Caki2 (cell line): ENCODE results near the gene EEIG1. TPM values are rescaled to one million over a fixed set of nuclear protein-coding genes. Genes with fewer than 3 reads are reported as not detected.

Source experiments
- DNase-seq: peaks from one replicate; pipeline ENCODE4 v3.0.0-alpha.2; 2015; ENCODE audit warnings: low read depth
- in situ Hi-C: cut with HindIII; loops from 2 replicates; pipeline ENCODE4 v1.10.0; 2016; ENCODE audit warnings: low sequenced_read_pairs, low pct_unique_long_range_greater_than_20kb, mixed read lengths
- total RNA-seq: library from RNA; depleted of rRNA; stranded (reverse); fragments of >200 nt; shearing (Covaris generic); gene quantifications from 2 replicates; pipeline ENCODE4 v1.2.3, GENCODE V29; 2014; ENCODE audit warnings: low replicate concordance

EEIG1 gene
- total RNA-seq, 1 experiment from 2014 or later, result 140 TPM

DNA sequence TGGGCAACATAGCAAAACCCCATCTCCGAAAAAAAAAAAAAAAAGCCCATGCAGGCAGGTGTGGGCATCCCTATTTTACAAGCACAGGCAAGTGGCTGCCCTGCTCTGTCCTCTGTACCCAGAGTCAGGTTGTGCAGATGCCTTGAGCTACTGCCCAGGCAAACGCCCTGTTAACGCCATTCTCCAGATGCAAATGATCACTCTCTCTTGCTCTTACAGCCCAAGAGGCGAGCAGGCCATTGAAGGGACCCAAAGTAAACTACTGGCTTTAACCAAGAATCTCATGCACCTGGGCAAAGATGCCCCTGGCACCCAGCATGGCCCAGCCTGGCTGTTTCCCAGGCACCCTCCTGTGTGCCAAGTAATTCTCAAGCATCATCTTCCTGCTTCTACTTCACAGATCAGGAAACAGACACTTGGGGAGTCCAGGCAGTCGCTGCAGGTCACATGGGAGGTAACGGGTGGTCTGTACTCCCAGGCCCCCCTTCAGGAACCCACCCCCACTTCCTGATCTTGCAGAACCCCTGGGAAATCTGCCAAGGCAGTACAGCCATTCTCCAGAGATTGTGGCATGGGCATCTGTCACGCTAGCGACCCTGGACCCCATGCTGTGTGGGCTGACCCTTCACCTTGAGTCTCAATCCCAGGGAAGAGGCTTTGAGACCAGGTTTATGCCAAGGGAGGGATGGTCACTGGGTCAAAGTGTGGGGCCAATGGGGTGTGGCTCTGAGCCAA is 14.2 kb downstream of the EEIG1 start:
- DNase-seq, result no peak
- in situ Hi-C loops, result no loop called here

DNA sequence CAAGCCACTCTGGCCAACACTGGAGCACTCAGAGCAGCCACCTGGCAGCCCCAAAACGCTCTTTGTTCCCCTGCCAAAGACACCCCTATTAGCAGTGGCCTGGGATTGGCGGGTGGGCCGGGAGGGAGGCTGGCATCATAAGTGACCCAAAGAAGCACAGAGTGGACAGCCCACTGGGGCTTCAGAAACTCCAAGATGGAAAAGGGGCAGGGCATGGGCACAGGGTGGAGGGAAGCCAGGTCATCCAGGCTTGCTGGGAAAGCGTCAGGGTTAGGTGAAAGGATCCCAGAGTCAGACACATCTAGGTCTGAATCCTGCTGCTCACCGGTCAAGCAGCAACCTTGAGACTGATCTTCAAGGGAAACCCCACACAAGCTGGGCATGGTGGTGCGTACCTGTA is 14.8 kb downstream of the EEIG1 start:
- in situ Hi-C loops, result no loop called here
- DNase-seq, result no peak

DNA sequence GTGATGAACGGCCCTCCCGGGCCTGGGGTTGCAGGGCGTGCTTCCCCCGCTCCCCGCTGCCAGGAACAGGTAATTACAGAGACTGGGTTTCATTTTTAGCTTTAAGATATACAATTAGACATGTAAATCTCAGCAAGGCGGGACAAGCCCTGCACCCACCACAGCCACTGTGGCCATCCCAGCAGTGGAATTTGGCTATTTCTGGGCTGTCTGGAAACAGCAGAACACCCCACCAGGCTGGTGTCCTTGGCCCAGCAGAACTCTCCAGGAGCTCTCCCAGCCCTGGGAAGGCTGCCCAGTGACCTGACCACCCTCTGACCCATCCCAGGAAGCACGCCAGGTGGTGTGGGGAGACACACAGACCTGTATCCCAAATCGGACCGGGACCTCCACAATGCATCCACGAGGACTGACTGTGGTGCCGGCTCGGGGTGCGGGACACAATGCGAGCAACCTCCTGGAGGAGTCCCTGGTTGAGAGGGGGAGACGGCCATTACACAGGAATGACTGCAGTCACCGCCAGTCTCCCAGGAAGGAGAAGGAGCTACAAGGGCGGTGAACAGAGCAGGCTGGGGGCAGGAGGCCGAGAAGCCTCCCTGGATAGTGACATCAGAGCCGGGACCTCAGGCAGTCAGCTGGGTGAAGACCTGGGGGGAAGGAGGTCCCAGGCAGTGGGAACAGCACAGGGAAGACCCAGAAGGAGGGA is 17.3 kb downstream of the EEIG1 start:
- no peak for DNase-seq
- in situ Hi-C loops, result no loop called here

DNA sequence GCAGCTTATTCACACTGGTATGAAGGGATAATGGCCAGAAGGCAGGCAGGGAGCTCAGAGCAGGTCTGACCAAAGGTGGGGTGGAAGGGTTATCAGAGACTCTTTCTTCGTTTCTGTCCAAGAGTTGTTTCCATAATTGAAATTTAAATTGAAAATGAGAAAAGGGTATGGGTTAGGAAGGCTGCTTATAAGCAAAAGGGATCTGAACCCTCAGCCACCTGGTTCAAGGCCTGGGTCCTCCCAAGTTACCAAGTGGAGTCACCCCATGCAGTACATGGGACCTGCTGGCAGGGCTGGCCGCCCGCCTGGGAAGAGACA is 17.8 kb downstream of the EEIG1 start:
- in situ Hi-C loops, result no loop called here
- DNase-seq, result no peak

DNA sequence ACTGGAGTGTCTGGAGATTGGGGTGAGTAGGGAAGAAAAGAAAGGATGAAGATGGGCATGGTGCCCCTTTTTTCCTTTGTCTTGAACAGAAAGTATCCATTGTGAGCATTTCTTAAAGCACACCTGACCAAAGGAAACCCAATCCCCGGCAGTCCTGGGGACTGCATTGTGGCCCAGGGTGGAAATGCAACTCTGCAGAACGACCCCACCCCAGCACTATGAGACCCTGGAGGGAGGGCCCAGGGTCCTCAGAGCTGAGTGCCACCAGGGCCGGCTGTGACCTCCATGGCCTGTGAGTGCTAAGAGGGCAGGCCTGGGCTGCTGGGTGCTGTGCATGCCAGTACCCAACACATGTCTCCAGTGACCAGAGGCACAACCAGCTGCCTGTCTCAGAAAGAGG is 18.5 kb downstream of the EEIG1 start:
- in situ Hi-C loops, result no loop called here
- no peak for DNase-seq

DNA sequence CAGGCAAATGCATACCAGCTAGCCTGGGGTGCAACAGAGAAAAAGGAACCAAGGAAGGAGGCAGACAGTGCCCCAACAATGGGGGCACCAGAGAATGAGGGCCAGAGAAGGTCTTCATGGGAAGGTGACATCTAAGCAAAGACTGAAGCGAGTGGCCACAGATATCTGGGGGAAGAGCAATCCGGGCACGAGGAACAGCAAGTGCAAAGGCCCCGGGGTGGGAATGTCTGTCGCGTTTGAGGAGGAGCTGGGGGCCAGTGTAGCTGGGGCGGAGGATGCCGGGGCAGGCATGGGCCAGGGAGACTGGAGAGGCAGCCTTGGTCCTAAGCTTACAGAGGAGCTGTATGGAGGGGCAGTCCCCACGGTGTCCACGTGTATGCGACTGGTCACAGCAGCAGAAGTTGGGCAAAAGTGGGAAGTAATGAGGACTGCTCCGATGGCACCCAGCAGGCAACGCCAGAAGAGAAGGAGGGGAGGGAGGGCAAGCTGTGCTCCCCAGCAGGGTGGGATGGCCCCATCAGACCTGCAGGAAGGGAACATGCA is 19.1 kb downstream of the EEIG1 start:
- DNase-seq, result no peak
- in situ Hi-C loops, result no loop called here

DNA sequence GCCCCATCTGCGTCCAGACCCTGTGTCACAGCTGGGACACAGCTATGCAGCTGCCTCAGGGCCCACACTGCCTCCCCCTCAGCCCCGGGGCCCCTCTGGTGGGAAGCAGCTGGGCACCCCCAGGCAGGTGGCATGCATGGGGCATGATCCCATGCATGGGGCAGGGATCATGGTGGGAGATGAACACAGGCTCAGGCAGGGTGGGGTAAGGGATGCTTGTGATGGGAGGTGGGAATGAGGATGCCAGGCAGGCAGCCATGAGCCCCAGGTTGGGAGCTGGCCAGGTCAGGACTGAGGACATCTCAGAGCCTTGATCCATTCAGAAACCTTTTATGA is 19.7 kb downstream of the EEIG1 start:
- in situ Hi-C loops, result no loop called here
- DNase-seq, result no peak

DNA sequence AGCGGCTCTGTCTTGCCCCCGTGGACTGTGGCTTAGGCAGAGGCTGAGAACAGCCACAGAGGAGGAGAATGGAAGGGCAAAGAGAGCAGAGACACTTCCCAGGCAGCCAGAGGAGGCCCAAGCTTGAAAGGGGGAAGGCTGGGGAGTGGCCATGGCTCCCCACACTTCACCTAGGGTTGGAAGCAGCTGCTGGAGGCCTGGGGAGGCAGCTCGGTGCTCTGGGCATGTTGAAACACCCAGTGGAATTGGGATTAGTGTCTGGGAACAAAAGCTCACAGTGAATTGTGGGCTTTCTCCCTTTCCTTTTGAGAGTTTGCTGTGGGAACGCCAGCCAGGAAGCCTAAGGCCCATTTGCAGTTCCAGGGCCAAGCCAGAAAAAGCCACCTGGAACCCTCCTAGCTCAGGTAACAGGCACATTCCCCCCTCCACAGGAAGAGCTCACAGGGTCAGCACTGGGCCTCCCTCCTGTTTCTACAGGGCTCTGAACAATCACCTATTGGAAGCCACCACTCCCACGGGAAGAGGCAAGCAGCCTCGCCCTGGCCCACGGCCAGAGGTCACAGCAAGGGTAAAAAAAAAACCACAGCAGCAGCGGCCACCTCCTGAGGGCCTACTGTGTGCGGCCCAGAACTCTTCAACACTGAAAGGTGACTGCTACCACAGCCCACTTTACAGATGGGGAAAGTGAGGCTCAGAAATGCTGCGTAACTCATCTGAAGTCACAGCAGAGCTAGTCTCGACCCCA is 20.2 kb downstream of the EEIG1 start:
- DNase-seq, result no peak
- in situ Hi-C loops, result no loop called here

DNA sequence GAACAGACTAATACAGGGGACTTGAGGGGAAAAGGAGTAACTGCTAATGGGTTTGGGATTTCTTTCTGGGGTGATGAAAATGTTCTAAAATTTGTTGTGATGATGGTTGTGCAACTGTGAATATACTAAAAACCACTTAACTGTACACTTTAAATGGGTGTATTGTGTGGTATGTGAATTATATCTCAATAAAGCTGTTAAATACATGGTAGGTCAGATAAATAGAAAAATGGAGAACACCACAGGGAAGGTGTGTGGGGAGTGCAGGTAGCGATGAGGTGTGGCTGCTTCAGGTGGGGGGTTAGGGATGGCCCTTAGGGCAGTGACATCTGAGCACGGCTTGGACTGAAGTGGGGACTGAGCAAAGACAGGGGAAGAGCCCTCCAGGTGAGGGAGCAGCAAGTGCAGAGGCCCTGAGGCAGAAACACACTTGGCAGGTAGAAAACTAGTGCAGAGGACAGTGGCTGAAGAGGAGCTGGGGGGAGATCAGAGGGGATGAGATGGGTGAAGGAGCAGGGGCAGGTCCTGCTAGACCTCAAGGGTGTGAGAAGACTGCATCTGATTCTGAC is 20.9 kb downstream of the EEIG1 start:
- no peak for DNase-seq
- in situ Hi-C loops, result no loop called here

DNA sequence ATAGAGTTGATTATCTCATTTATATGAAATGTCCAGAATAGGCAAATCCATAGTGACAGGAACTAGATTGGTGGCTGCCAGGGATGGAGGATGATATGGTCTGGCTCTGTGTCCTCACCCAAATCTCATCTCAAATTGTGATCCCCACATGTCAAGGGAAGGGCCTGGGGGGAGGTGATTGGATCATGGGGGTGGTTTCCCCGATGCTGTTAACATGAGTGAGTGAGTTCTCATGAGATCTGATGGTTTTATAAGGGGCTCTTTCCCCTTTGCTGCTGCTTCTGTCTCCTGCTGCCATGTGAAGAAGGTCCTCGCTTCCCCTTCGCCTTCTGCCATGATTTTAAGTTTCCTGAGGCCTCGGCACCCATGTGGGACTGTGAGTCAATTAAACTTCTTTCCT is 21.4 kb downstream of the EEIG1 start:
- in situ Hi-C loops, result no loop called here
- DNase-seq, result no peak

DNA sequence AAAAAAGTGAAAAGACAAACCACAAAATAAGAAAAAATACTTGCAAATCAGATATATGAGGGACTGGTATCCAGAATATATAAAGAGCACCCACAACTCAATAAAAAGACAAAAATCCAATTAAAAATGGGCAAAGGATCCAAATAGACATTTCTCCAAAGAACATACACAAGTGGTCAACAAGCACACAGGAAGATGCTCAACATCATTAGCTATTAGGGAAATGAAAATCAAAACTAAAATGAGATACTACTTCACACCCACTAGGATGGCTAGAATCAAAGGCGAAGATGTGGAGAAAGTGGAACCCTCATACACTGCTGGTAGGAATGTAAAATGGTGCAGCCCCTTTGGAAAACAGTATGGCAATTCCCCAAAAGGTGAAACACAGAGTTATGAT is 22.1 kb downstream of the EEIG1 start:
- in situ Hi-C loops, result no loop called here
- no peak for DNase-seq

DNA sequence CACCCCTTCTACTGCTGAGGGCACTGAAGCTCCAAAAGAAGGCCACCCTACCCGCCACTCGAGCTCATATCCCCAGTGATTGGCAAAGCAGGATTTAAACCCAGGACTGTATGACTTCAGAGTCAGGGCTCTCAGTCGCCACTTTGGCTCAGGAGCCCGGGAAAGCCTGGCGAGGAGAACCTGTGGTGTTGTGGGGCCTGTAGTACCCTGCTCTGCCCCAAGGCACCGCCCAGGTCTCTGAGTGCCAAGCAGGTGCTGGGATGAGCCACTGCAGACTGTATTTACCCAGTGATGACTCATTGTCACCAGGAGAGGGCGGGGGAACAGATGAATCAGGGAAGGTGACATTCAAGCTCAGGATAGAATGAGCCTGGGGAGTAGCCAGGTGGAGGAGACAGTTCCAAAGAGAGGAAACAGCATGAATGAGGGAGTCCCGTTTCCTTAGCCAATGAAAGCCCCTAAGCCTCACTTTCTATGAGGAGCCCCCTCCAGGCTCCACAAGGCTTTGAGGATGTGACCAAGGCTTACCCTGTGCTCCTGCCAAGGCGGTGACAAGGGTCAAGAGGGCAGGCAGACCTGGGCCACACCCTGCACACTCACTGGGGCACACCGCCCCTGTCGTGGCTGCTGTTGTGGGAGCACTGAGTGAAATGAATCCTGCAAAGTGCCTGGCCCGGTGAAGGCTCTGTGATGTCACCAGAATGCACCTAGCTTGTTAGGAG is 25.3 kb downstream of the EEIG1 start:
- in situ Hi-C loops, result no loop called here
- DNase-seq, result peak; percentile 91

DNA sequence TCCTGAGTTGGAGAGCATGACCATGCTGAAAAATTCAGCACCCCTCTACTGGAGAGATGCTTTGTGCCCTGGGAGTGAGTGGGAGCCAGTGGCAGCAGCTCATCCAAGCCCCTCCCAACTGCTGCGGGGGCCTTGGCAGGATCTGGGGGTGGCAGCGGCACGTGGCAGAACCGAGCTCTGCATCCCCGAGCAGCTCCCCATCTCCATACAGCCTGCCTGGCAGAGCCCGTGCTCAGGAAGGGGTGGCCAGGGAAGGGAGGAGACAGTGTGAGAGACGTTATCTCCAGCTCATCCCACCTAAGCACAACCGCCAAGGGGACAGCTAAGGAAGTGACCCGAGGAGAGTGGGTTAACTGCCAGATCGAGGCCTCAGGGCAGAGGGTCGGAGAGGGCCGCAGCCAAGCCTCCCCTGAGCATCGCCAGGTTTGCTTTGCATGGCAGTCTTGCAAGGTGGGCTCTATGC is 25.9 kb downstream of the EEIG1 start:
- in situ Hi-C loops, result no loop called here

DNA sequence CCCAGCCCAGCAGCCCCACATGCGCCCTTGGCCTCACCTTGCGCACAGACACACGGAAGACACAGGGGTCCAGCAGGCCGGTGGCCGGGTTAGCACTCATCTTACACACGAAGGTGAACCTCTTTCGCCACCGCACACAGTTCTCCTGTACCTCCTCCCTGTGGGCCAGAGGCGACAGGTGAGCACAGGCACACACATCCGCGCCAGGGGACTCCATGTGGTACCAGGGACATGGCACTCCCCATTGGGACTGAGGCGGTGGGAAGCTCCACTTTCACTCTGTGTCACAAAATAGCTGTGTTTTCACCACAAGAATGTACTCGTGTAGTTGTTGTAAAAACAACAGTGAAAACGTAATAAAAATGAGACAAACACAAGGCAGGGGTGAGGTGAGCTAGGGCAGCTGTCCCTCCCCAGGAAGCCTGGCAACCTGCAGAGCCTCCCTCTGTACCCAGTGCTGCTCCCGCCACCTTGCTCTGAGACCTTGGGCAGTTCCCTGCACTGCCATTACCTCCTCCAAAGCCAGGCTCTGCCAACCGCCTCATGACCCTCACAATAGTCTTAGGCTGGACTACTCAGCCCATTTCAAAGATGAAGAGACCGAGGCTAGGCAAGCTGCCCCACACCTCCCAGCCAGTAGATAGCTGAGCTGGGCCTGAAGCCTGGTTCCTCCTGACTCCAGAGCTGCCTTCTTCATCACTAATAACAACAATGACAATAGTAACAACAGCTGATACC is 26.9 kb downstream of the EEIG1 start:
- no peak for DNase-seq
- in situ Hi-C loops, result no loop called here

More for the DNA sequence above, 25.9 kb downstream of the EEIG1 start:
- no peak for DNase-seq

DNA sequence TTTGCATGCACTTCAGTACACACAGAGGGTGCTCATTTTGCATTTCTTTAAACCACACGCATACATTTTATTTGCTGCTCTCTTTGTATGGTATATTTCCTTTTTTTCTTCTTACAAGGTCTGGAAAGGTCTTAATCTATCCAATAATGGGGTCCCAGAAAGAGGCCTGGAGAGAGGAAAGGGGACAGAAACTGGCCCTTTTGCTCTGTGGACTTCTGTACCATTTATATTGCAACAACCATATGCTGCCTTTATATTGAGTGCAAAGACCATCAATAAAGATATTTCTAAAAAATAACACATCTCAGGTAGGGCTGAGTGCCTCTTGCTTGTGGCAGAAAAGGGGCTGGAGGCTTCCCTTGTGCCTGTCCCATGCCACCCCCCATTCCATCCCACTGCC is 27.6 kb downstream of the EEIG1 start:
- no peak for DNase-seq
- in situ Hi-C loops, result no loop called here

DNA sequence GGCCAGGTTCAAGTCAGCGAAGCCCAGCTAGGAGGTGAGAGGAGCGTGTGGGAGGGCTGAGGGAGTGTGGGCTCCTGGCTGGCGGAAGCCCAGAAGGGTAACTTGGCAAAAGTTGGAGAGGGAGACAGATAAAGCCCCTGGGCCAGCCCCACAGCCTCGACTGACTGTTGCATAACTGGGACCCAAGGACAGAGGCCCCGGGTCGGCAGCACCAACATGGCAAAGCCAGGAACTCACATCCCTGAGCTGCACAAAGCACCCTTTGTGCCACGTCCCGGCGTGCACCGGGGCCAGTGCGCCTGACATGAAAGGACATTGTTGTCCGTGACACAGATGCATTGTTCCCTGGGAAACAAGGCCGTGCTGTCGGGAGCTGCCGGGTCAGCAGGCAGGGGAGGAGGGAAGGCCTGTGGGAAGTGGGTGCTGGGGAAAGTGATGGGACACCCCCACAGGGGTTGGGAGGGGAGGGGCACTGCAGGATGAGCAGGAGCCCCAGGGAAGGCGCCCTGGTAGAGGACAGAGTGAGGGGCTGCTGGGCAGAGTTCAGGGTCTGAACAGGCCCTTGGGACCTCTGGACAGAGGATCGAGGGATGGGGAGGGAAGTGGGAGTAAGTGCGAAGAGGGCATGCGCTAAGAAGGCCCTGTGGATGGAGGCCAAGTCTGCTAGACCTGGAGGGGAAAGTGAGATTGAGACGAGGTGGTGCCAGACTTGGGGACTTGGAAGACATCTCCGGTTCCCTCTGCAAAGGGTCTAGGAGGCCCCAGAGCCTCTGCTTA is 30.1 kb downstream of the EEIG1 start:
- in situ Hi-C loops, result no loop called here
- no peak for DNase-seq
